NB4 (cell line): ENCODE results near the gene CAV3.

Experiments used
- POLR2A ChIP-seq: IDR thresholded peaks from 2 replicates; pipeline ENCODE4 v1.6.1; 2011; ENCODE audit warnings: mild to moderate bottlenecking; ENCODE audit not compliant: insufficient read length; ENCODE audit errors: extremely low read depth
- TF ChIP-seq, protein P1 (sequence below): IDR thresholded peaks from one replicate; pipeline ENCODE4 v1.5.1; 2012; ENCODE audit warnings: low read depth, low read length

DNA sequence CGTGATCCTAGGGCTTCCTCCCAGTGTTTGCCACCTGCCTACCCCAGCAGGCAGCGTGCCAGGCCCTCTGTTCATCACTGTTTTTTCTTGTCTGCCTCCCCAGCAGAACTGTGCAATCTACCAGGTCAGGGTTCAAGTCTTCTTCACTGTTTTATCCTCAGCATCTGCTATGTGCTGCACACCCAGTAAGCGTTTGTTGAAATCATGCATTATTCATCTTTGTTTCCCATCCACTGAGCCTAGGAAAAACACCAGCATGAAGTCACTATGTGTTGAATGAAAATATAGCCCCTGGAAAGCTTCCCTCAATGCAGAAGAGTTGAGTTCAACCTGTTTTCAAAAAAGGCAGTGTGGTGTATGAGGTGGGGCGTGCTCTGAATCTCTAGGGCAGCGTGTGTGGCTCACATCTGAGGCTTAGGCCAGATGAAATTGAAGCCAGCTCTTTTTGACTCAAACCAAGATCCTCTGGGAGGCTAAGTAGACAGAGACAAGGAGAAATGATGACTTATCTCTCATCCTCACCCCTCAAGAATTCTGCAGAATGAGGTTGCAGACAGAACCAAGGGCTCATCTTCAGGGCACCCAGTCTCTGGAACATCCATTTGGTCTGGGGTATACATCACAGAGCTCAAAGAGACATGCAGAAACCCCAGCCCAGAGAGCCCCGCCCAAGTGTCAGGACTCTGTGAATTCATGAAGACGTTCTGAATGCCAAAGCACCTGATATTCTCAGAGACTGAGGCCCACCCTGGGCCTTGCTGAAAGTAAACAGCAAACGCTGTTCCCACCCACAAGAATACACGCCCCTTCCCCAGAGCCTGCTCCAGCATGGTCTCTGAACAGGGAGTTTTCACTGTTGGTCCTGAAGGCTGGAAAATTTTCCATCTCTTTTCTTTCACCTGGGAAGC, 5.7 kb upstream of the CAV3 start:
- TF ChIP-seq, protein P1, sequence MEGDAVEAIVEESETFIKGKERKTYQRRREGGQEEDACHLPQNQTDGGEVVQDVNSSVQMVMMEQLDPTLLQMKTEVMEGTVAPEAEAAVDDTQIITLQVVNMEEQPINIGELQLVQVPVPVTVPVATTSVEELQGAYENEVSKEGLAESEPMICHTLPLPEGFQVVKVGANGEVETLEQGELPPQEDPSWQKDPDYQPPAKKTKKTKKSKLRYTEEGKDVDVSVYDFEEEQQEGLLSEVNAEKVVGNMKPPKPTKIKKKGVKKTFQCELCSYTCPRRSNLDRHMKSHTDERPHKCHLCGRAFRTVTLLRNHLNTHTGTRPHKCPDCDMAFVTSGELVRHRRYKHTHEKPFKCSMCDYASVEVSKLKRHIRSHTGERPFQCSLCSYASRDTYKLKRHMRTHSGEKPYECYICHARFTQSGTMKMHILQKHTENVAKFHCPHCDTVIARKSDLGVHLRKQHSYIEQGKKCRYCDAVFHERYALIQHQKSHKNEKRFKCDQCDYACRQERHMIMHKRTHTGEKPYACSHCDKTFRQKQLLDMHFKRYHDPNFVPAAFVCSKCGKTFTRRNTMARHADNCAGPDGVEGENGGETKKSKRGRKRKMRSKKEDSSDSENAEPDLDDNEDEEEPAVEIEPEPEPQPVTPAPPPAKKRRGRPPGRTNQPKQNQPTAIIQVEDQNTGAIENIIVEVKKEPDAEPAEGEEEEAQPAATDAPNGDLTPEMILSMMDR: no peak
- TF ChIP-seq POLR2A: no peak
